ENCODE results near the gene FAM50A. TPM values are rescaled to one million over a fixed set of nuclear protein-coding genes. Genes with fewer than 3 reads are reported as not detected.
A peak's percentile ranks its signal among the peaks of the same experiment; 100 is the strongest.

FAM50A gene
- total RNA-seq, 1 experiment from 2014 or later = 110 TPM

DNA sequence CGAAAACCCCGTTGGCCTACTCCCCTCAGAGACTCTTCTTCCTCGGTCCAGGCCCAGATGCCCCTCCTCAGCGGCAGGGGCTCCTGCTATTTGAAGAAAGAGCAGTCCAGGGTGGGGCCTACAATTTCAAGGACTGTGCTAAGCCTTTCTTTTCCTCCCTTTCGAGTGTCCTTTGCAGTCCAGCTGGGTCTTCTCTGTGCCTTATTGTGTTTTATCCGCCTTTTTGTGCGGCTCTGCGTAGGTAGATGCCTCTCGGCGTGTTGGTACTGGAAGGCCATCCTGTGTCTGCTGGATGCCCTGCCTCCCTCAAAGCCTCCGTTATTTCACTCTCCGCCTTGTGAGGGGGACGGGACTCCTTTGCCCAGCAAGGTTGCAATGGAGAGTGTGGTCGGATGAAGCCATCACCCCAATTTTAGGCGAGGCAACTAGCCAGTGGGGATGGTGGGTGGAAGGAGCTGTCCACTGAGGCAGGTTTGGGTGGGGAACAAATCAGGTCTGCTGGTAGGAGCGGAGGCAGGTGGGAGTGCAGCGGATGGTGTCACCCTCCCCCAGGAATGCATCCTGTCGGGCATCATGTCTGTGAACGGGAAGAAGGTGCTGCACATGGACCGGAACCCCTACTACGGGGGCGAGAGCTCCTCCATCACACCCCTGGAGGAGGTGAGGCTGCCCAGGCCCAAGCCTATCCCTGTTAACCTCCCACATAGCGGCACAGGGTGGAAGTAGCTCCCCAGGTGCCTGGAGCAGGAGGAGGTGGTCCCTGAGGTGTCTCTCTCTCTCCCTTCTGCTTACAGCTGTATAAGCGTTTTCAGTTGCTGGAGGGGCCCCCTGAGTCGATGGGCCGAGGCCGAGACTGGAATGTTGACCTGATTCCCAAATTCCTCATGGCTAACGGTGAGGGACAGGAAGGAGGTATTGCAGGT is 5.7 kb upstream of the FAM50A start:
- DNase-seq (ENCODE audit: low spot score) = peak; percentile 10

DNA sequence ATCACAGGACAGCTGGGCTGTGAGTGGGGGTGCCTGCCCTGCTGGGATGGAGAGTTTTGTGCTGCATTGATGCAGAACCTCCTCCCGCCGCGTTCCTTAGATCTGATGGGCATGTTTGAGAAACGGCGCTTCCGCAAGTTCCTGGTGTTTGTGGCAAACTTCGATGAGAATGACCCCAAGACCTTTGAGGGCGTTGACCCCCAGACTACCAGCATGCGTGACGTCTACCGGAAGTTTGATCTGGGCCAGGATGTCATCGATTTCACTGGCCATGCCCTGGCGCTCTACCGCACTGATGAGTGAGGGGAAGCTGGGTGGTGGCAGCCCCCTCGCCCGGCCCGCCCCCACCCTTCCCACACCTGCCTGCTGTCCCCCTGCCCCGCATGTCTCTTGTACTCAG is 4.1 kb upstream of the FAM50A start:
- DNase-seq (ENCODE audit: low spot score) = no peak

DNA sequence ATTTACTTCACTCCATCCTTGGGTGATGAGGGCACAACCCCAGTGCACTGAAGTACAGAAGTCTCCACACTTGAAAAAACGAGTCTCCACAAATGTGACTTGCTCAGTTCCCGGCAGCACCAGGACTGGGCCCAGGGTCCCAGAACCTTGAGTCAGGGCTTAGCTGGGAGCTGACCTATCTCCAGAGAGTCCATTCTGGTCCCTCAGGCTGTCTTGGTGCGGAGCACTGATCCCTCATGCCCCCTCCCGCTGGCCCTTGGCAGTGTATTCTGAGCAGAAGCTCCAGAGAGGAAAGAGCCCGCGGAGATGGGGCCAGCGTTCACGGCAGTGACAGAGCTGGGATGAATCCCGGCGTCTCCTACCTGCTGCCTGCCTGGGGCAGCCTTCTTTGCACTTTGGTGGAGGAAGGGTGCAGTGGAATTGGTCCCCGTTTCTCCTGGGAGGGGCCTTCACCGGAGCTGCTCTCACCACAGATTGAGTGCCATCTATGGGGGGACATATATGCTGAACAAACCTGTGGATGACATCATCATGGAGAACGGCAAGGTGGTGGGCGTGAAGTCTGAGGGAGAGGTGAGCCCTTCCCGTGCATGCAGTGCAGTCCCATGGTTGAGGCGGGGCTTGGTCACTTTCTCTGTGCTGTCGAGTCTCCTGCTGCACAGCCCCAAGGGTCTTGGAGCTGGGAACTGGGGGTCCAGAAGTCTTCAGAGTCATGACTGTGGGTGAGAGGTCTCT is 3.2 kb upstream of the FAM50A start:
- DNase-seq (ENCODE audit: low spot score) = no peak

DNA sequence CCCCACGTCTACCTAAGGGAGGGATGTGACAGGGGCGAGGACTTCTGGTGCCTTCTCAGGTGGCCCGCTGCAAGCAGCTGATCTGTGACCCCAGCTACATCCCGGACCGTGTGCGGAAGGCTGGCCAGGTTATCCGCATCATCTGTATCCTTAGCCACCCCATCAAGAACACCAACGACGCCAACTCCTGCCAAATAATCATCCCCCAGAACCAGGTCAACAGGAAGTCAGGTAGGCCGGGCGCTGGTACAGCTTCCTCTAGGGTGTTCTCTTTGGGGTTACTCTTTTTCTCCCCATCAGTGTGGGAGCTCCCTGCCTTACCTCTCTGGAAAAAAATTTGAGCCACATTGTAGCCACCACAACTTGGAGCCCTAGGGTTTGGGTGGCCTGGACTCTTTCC is 2.4 kb upstream of the FAM50A start:
- no peak for DNase-seq (ENCODE audit: low spot score)

DNA sequence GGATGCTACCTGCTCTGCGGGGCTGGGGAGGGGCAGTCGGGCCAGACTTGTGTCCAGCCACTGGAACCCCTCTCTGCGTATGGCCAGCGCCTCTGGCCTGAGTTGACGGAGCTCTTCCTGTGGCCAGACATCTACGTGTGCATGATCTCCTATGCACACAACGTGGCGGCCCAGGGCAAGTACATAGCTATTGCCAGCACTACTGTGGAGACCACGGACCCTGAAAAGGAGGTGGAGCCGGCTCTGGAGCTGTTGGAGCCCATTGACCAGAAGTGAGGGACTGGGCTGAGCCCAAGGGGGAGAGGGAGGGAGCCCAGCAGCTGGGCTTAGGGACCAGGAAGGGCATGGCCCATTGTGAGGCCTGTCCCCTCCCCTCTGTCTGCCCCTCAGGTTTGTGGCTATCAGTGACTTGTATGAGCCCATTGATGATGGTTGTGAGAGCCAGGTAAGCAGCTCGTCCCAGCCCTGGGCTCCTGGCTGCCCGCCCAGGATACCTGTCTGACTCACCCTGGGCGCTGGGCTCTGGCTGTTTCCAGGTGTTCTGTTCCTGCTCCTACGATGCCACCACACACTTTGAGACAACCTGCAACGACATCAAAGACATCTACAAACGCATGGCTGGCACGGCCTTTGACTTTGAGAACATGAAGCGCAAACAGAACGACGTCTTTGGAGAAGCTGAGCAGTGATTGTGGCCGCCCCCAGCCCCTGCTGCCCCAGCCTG is 1.8 kb upstream of the FAM50A start:
- no peak for DNase-seq (ENCODE audit: low spot score)

DNA sequence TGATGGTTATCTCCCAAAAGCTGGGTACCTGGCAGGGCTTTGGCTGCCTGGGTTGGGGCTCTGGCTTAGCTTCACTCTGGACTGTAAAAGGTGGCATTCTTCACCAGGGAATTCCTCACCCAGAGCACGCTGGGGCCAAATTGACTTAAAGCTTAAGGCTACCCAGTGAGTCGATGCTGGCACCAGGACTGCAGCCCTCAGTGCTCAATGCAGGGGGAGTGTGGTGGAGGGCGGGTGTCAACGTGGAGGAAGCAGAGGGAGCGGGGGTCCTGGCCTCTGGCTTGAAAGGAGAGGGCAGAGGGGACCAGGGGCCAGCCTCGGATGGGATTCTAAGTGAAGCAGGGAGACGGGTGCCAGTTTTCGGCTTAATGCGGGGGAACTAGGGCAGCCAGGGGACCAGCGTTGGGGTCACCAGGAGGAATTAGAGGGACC is 446 bp upstream of the FAM50A start:
- DNase-seq (ENCODE audit: low spot score) = peak; percentile 43

DNA sequence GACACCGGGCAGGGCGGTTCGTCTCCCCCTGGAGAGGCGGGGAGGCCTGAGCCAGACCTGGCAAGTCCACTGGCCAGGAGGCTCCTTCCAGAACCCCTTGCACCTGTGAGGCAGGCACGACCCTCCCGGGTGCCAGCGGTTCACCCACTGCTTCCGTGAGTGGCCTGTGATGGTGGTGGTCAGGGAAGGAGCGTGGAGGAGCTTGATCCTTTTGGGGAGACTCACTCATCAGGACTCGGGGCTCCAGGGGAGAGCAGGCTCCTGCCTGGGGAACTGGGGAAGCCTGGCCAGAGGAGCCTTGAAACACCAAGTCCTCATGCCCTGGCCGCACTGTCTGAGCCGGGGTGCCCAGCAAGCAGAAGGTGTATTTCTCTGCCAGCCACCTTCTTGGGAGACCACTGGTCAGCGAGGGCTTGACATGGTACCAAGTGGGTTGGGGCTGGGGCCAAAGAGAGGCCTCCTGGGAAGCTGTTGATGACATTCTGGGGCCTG is 860 bp downstream of the FAM50A start:
- no peak for DNase-seq (ENCODE audit: low spot score)

DNA sequence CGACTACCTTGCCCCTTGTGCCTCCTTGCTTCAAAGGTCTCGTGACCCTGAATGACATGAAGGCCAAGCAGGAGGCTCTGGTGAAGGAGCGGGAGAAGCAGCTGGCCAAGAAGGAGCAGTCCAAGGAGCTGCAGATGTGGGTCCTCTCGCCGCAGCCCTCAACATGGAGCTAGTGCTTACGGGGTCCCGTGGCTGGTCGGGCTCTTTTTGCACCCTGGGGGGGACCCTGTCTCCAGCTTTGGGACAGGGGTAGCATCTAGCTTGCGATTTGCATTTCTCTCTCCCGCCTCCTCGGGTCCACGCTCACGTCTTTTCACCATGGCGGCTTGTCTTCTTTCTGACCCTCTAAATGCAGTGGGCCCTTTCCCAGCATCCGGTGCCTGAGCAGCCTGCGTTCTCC is 1.8 kb downstream of the FAM50A start:
- DNase-seq (ENCODE audit: low spot score) = no peak

DNA sequence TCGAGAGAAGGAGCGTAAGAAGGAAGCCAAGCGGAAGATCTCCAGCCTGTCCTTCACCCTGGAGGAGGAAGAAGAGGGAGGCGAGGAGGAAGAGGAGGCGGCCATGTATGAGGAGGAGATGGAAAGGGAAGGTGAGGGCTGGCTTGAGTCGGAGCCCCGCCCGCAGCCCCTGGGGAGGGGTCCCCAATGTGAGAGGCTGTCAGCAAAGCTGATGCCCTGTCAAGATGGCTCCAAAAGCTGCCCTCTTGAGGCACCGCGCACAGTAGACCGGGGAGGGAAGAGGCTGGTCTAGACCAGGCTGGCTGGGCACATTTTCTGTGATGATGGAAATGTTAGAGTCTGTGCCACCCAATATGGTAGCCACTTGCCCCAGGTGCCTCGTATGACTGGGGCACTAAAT is 2.5 kb downstream of the FAM50A start:
- no peak for DNase-seq (ENCODE audit: low spot score)

DNA sequence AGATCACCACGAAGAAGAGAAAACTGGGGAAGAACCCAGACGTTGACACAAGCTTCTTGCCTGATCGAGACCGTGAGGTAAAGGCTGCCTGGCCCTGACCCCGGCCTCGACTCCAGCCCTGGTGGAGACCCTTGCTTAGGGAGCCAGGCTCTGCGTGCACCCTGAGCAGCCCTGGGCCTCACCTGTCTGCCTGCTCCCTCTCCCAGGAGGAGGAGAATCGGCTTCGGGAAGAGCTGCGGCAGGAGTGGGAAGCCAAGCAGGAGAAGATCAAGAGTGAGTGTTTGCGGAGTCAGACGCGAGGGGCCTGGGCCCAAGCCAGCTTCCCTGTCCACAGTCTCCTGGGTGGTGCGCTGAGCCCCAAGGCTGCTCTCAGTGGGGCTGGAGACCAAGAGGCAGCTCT is 4.5 kb downstream of the FAM50A start:
- no peak for DNase-seq (ENCODE audit: low spot score)

DNA sequence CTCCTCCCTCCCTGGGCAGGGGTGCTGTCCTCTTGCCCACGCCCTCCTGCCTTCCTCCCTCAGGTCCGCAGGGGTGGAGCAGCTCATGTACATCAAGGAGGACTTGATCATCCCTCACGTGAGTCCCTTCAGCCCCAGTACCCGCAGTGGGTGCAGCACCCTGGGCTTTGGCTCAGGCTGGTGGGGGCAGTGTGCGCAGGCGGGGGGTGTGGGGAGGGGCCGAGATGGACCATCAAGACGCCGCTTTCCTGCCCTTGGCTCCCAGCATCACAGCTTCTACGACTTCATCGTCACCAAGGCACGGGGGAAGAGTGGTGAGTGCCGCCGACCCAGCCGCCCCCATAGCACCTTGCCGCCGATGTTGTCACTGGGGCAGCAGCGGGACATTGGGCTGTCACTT is 5.7 kb downstream of the FAM50A start:
- no peak for DNase-seq (ENCODE audit: low spot score)

DNA sequence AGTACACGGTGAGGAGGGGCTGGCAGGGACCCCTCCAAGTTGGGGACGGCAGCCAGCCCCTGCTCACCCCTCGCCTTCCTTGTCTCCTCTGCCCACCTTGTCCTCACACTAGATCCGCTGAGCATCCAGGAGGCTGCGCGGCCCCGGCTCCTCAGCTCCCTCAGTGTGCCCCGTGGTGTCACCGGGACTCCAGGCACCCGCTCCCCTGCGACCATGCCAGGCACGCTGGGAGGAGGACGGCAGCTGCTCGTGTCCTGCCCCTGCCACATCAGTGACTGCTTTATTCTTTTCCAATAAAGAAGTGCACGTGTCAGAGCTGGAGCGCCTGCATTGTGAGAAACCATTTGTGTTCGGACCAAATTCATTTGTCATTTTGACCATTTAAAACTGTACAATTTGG is 6.4 kb downstream of the FAM50A start:
- DNase-seq (ENCODE audit: low spot score) = no peak

DNA sequence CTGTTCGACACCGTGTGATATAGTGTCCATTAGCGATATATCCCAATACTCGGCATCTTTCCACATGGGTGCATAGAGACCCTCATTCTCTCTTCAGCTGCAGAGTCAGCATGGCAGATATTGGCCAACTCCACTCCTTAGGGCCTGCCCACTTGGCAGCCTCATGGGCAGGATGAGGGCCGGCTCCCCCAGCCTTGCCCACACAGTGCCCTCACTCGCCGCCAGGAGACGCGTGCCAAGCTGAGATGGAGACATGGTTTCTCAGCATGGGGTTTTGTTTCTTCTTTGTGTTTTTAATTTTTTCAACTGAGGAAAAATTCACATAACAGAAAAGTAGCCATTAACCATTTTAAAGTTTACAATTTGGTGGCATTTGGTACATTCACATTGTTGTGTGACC is 8.9 kb downstream of the FAM50A start:
- DNase-seq (ENCODE audit: low spot score) = no peak

DNA sequence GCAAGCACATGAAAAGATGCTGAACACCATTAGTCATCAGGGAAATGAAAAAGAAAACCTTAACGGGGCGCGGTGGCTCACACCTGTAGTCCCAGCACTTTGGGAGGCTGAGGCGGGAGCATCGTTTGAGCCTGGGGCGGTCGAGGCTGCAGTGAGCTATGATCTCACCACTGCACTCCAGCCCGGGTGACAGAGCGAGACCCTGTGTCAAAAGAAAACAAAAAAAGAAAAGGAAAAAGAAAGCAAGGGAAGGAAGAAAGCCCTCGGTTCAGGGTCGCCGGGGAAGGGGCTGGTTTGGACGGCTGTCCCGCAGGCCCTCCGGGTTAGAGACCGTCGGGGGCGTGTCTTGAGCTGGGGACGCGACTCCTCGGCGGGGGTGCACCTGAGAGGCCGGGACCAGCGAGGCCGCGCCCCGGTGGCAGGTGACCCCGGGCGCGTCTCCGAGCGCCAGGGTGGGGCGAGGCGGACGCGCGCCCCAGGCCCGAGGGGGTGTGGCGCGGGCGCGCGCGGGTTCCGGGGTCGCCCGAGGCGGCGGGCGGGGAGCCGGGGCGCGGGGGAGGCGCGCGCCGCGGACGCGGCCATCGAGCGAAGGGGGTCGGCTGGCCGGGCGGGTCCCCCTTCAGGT is 13.7 kb downstream of the FAM50A start:
- DNase-seq (ENCODE audit: low spot score) = no peak

DNA sequence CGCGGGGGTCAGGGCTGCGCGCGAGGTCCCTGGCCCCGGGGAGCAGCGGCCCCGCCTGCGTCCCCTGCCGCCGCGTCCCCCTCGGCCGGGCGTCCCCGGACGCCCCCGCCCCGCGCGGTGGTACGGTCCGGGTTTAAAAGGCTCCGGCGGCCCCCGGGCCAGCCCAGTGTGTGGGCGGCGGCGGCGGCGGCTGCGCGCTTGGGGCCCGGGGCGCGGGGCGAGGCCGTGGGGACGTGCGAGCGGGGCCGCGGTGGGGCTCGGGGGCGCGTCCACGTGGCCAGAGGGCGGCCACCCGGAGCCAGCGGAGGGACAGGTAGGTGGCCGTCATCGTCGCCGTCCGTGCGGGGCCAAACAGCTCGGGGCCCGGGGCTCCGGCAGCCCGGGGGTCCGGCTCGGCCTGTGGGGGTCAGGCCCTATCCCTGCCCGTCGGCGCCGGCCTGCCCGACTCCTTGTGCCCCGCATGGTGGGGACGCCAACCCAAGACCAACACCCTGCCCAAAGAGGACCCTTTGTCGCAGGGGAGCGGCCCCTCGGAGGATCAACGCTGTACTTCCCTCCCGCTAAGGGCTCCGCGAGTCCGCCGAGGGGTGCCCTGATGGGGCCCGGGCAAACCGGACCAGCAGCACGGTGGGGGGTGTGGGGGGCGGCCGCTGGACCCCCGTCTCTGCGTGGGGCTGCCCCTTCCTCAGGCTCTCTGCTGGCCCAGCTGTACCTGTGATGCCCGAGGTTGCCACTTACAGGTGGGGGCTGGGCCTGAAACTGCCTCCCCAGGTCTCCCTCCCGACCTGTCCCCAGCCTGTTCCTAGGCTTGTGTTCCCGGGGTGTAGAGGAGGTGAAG is 14.4 kb downstream of the FAM50A start, which contains the start of gene PLXNA3:
Gene PLXNA3, plus strand, starts transcription at position 166 of the 838 bp plus-strand sequence. CDS start 1,903 bp downstream, outside the sequence.
- no peak for DNase-seq (ENCODE audit: low spot score)

DNA sequence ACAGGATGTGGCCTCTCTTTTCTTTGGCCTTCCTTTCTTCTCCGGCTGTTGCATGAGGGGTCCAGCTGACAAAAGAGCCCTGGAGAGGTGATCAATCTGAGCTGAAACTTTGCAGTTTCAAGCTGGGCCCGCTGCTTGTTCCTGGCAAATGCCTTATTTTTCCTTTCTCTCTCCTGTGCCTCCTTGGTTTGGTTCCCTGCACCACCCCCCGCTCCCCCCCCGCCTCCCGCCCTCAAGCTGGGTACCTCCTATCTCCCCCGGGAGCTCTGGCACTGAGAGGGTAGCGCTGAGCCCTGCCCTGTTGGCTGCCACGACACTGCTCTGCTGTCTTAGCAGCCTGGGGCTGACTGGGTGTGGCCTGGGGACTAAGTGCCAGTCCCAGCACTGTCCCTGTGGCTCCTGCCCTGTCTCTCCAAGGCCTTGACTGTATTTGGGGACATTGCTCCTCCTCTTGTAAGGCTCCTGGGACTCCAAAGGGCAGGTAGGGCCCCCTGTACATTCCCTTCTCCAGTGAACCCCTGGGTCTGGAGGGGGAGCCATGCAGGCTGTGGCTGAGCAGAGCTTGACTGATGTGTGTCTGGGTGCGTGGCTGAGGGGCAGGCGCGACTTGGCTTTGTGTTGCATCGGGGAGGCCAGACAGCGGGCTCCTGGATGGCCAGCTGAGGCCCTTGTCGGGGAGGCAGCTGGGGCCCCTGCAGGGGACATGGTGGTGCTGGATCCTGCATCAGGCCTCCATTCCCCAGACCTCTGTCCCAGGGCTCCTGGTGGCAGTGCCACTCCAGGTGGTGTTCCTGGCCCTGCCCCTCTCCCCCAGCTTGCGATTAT is 15.2 kb downstream of the FAM50A start:
- DNase-seq (ENCODE audit: low spot score) = peak; percentile 44

DNA sequence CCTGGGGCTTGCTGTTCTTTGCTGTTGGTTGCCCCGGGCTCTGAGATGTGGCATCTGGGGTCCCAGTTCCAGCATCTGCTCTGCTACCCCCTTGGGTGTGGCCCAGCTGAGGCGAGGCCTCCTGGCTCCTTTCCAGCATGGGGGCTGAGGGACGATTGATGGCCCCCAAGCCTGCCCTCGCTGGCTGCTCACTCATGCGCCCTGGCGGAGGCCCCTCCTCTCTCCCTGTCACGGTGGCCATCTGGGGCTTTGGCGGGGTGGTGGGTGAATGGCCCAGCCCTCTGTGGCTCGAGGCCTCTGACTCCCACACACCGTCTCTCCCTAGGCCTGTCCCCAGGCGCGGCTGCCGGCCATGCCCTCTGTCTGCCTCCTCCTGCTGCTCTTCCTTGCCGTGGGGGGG is 15.9 kb downstream of the FAM50A start:
- no peak for DNase-seq (ENCODE audit: low spot score)

DNA sequence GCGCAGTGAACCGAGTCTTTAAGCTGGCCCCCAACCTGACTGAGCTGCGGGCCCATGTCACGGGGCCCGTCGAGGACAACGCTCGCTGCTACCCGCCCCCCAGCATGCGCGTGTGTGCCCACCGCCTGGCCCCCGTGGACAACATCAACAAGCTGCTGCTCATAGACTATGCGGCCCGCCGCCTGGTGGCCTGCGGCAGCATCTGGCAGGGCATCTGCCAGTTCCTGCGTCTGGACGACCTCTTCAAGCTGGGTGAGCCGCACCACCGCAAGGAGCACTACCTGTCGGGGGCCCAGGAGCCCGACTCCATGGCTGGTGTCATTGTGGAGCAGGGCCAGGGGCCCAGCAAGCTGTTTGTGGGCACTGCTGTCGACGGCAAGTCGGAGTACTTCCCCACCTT is 16.4 kb downstream of the FAM50A start:
- no peak for DNase-seq (ENCODE audit: low spot score)

DNA sequence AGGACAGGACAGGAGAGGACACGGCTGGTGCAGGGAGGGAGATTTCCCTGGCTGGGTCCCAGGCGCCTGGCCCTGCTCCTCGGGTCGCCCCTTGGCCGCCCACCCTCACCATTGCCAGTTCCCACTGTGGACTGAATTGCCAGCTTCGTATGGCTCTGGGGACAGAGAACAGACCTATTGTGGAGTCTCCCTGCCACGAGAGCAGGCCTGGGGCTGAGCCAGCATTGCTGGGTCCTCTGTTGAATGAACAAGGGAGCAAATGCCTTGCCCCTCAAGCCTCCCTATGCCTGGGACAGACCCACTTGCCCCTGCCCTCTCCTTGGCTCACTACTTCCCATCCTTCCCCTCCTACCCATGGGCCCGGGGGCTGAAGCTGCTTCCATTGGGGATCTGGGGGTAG is 18.5 kb downstream of the FAM50A start:
- no peak for DNase-seq (ENCODE audit: low spot score)
